EH (cell line): ENCODE measurements around the gene MPST.
A peak's percentile ranks its signal among the peaks of the same experiment; 100 is the strongest.
"Not testable (repeated sequence)": the region's sequence is repeated elsewhere in the genome, so short reads cannot be mapped to it uniquely, and the experiment has no call there.

Experiments used
- DNase-seq: peaks from one replicate; pipeline ENCODE4 v3.0.0-alpha.2; 2015; ENCODE audit warnings: low read depth

The MPST gene

GRCh38 chr22:37019309-37020191 lies at the start of gene MPST, which contains the start of gene TST:
TSS of gene MPST (plus strand) at chr22:37019742. CDS start at chr22:37019837, 95 bp downstream.
TSS of gene TST (minus strand) at chr22:37019447. CDS start at chr22:37018732, 715 bp downstream.
- peak; percentile 75 for DNase-seq

- no peak for DNase-seq
These were observed 48.0 kb upstream of the MPST start for GRCh38 chr22:36971341-36972125.

- no peak for DNase-seq
These were observed 42.9 kb upstream of the MPST start for GRCh38 chr22:36976606-36977005.

GRCh38 chr22:36977401-36977861 lies 42.1 kb upstream of the MPST start:
- DNase-seq, result peak; percentile 48

GRCh38 chr22:36977947-36978660 lies 41.4 kb upstream of the MPST start:
- peak; percentile 86 for DNase-seq

GRCh38 chr22:36979016-36979910 lies 40.3 kb upstream of the MPST start:
- DNase-seq, result no peak

- DNase-seq, result no peak
These were observed 38.2 kb upstream of the MPST start for GRCh38 chr22:36981247-36981775.

- no peak for DNase-seq
These were observed 37.4 kb upstream of the MPST start for GRCh38 chr22:36982136-36982535.

GRCh38 chr22:36985211-36985889 lies 34.2 kb upstream of the MPST start:
- DNase-seq, result no peak

- no peak for DNase-seq
These were observed 33.2 kb upstream of the MPST start for GRCh38 chr22:36986242-36986821.

GRCh38 chr22:36988075-36988832 lies 31.3 kb upstream of the MPST start:
- DNase-seq, result no peak

GRCh38 chr22:36989012-36989411 lies 30.5 kb upstream of the MPST start:
- DNase-seq, result not testable (repeated sequence)

GRCh38 chr22:36990457-36990856 lies 29.1 kb upstream of the MPST start:
- DNase-seq, result no peak

GRCh38 chr22:36991206-36991605 lies 28.3 kb upstream of the MPST start:
- no peak for DNase-seq

GRCh38 chr22:36997746-36998145 lies 21.8 kb upstream of the MPST start:
- DNase-seq, result no peak

GRCh38 chr22:36998620-36999351 lies 20.8 kb upstream of the MPST start:
- DNase-seq, result peak; percentile 25

GRCh38 chr22:36999463-36999862 lies 20.1 kb upstream of the MPST start:
- peak; percentile 7 for DNase-seq
